Smooth muscle cell (in vitro differentiated cells): ENCODE data around the gene SLC4A4. TPM values are rescaled to one million over a fixed set of nuclear protein-coding genes. Genes with fewer than 3 reads are reported as not detected.

Experiments
- DNase-seq: peaks from one replicate; lab custom pipeline; 2025; ENCODE audit not compliant: unreplicated experiment; lab: John Stamatoyannopoulos, UW
- H2AFZ ChIP-seq: fragments of 200-600 bp; sonication (generic); 2 replicates; pipeline ENCODE4 v1.6.0; 2016; ENCODE audit warnings: antibody characterized with exemption, low read depth, mild to moderate bottlenecking
- H3F3A ChIP-seq: fragments of 200-600 bp; sonication (generic); 2 replicates; pipeline ENCODE4 v1.6.0; 2017; ENCODE audit warnings: antibody characterized with exemption, low read depth
- H3K27ac ChIP-seq: fragments of 200-600 bp; sonication (generic); 2 replicates; pipeline ENCODE4 v1.5.1; 2016; ENCODE audit warnings: low read depth, mild to moderate bottlenecking
- H3K27me3 ChIP-seq: fragments of 200-600 bp; sonication (generic); 2 replicates; pipeline ENCODE4 v1.6.1; 2016; ENCODE audit warnings: low read depth, mild to moderate bottlenecking
- H3K36me3 ChIP-seq: fragments of 200-600 bp; sonication (generic); 2 replicates; pipeline ENCODE4 v1.5.1; 2016; ENCODE audit warnings: low read depth
- H3K4me1 ChIP-seq: fragments of 200-600 bp; sonication (generic); 2 replicates; pipeline ENCODE4 v1.5.1; 2016; ENCODE audit warnings: low read depth
- H3K4me2 ChIP-seq: fragments of 200-600 bp; sonication (generic); 2 replicates; pipeline ENCODE4 v1.6.0; 2016; ENCODE audit warnings: mild to moderate bottlenecking
- H3K4me3 ChIP-seq: fragments of 200-600 bp; sonication (generic); 2 replicates; pipeline ENCODE4 v1.5.1; 2016; ENCODE audit warnings: mild to moderate bottlenecking
- H3K79me2 ChIP-seq: fragments of 200-600 bp; sonication (generic); 2 replicates; pipeline ENCODE4 v1.6.0; 2016; ENCODE audit warnings: low read depth, mild to moderate bottlenecking
- H3K9ac ChIP-seq: fragments of 200-600 bp; sonication (generic); 2 replicates; pipeline ENCODE4 v1.6.0; 2016; ENCODE audit warnings: low read depth
- H3K9me3 ChIP-seq: fragments of 200-600 bp; sonication (generic); replicated peaks from 2 replicates; pipeline ENCODE4 v1.5.1; 2016; ENCODE audit warnings: low read depth
- H4K20me1 ChIP-seq: fragments of 200-600 bp; sonication (generic); 2 replicates; pipeline ENCODE4 v1.6.0; 2016; ENCODE audit warnings: low read depth
- WGBS: methylation state at CpG from one replicate; pipeline ENCODE4 v1.1.7; 2016; ENCODE audit warnings: low lambda C conversion rate; 5-methylcytosine and 5-hydroxymethylcytosine counted together
- polyA plus RNA-seq: library from polyadenylated mRNA; unstranded; fragments of >200 nt; fragmentation: Nextera tagmentation; extraction: Ambion mirVana; gene quantifications from 2 replicates; pipeline ENCODE4 v1.2.1, GENCODE V29; 2016
- total RNA-seq: library from RNA; depleted of rRNA; stranded (reverse); fragments of >200 nt; gene quantifications from 2 replicates; pipeline ENCODE4 v1.2.3, GENCODE V29; 2014
- TF ChIP-seq, protein P1 (sequence below): fragments of 200-600 bp; sonication (generic); IDR thresholded peaks from 2 replicates; pipeline ENCODE4 v1.5.1; 2017; ENCODE audit warnings: borderline replicate concordance, mild to moderate bottlenecking, antibody characterized with exemption; ENCODE audit not compliant: insufficient read depth, poor library complexity, severe bottlenecking

The SLC4A4 gene
- total and polyA plus RNA-seq, 2 experiments from 2014 or later: 1.2 to 4.1 TPM

DNA sequence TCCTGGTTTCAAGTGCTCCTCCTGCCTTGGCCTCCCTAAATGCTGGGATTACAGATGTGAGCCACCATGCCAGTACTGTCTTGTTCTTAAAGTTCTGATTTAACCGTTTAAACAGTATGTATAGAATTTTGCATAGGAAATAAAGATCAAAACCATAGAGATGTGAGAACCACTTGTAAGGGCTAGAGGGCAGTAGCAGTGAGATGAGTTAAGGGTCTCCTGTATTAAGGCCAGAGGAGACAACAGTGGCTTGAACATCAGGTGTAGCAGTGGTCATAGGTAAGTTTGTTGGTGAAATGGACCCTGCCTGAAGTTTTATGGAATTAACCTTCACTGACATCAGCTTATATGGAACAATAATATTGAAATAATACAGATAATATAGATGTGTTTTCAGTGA is 155.7 kb downstream of the SLC4A4 start:
- no peaks in the 10 kb centered on the region for H3K79me2 ChIP-seq
- no peak overlapping the region for H3K9ac ChIP-seq
- H3K9me3 ChIP-seq: no peaks in the 10 kb centered on the region
- TF ChIP-seq, protein P1, sequence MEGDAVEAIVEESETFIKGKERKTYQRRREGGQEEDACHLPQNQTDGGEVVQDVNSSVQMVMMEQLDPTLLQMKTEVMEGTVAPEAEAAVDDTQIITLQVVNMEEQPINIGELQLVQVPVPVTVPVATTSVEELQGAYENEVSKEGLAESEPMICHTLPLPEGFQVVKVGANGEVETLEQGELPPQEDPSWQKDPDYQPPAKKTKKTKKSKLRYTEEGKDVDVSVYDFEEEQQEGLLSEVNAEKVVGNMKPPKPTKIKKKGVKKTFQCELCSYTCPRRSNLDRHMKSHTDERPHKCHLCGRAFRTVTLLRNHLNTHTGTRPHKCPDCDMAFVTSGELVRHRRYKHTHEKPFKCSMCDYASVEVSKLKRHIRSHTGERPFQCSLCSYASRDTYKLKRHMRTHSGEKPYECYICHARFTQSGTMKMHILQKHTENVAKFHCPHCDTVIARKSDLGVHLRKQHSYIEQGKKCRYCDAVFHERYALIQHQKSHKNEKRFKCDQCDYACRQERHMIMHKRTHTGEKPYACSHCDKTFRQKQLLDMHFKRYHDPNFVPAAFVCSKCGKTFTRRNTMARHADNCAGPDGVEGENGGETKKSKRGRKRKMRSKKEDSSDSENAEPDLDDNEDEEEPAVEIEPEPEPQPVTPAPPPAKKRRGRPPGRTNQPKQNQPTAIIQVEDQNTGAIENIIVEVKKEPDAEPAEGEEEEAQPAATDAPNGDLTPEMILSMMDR: no peak
- H3K4me2 ChIP-seq: no peak overlapping the region
- H3K4me1 ChIP-seq: no peaks in the 10 kb centered on the region
- no peak for DNase-seq
- WGBS: 96% methylated on average over 1 of the region's 1 CpG
- H4K20me1 ChIP-seq: no peaks in the 10 kb centered on the region
- H2AFZ ChIP-seq: no peak overlapping the region
- H3K36me3 ChIP-seq: no peaks in the 10 kb centered on the region
- H3K4me3 ChIP-seq: no peak overlapping the region
- H3F3A ChIP-seq: no peaks in the 10 kb centered on the region
- H3K27ac ChIP-seq: no peak overlapping the region
- no peaks in the 10 kb centered on the region for H3K27me3 ChIP-seq

DNA sequence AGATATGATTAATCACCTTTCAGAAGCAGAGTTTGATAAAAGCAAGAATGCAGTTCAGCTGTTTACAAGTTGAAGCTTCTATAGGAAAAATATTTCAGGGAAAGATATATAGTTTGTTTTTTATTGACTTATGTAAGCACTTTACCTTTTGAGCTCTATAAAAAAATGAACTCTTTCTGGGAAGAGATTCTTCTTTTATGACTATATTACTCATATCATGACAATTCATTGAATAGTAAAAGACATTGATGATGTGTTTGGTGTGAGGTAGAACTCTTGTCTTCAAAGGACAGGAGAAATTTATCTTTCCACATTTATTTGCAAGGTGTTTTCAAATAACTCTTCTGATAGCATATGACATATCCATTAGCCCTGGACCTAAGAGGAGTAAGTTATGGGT is 156.6 kb downstream of the SLC4A4 start:
- Histone ChIP-seq H3K4me1 (no peaks in the 10 kb centered on the region), H3K9me3 (no peaks in the 10 kb centered on the region), H3K36me3 (no peaks in the 10 kb centered on the region), H4K20me1 (no peaks in the 10 kb centered on the region), H3F3A (no peaks in the 10 kb centered on the region), H3K27ac (no peak overlapping the region), H3K4me2 (no peak overlapping the region), H3K4me3 (no peak overlapping the region), H2AFZ (no peak overlapping the region), H3K79me2 (no peaks in the 10 kb centered on the region), H3K9ac (no peak overlapping the region), H3K27me3 (no peaks in the 10 kb centered on the region)
- no peak for DNase-seq
- TF ChIP-seq, protein P1: no peak

DNA sequence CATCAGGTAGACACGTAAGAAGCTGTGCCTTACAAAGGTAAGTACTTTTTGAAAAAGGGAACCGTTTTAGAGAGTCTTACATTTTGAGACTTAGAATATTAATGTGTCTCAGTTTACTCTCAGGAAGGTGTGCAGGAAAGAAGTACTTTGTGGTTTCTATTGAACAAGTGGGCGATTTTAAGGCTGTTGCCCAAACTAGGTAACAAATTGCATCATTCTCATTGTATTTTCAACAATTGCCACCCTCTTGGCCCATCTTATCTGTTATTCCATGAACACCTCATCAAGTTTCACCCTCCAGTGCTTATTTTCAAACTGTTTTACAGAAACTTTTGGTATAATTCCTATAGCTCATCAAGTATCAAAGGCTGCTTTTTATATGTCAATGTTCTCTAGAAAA is 158.3 kb downstream of the SLC4A4 start:
- H4K20me1 ChIP-seq: no peaks in the 10 kb centered on the region
- H3K9me3 ChIP-seq: no peaks in the 10 kb centered on the region
- TF ChIP-seq, protein P1: no peak
- no peaks in the 10 kb centered on the region for H3K4me1 ChIP-seq
- no peak overlapping the region for H2AFZ ChIP-seq
- H3K9ac ChIP-seq: no peak overlapping the region
- H3F3A ChIP-seq: no peaks in the 10 kb centered on the region
- H3K4me2 ChIP-seq: no peak overlapping the region
- H3K27ac ChIP-seq: no peak overlapping the region
- no peaks in the 10 kb centered on the region for H3K36me3 ChIP-seq
- no peak for DNase-seq
- 91% methylated on average over 3 of the region's 3 CpGs for WGBS
- no peak overlapping the region for H3K4me3 ChIP-seq
- H3K27me3 ChIP-seq: no peaks in the 10 kb centered on the region
- no peaks in the 10 kb centered on the region for H3K79me2 ChIP-seq

DNA sequence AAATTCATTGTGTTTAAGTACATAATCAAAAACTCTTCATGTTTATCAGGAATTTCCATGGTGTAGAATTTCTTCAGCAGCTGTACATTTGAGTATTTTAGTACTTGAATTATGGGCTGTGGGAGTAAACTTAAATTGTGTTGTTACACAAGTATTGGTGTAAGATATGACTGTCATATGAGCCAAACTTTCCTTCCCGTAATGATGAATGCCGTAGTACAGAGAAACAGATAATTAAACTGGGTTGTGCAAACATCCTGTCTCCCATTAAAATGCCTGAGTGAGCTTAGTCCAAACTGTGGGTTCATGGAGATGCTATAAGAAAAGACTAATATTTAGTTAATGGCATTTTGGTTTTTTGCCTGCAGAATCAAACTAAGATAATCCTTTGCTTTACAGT is 159.2 kb downstream of the SLC4A4 start:
- peak overlapping the region; percentile 10 for H3K27ac ChIP-seq
- DNase-seq: no peak
- H3K4me3 ChIP-seq: no peak overlapping the region
- TF ChIP-seq, protein P1: no peak
- no peaks in the 10 kb centered on the region for H3K9me3 ChIP-seq
- 19% methylated on average over 2 of the region's 2 CpGs for WGBS
- no peaks in the 10 kb centered on the region for H3K79me2 ChIP-seq
- peak overlapping the region; percentile 14 for H3K4me2 ChIP-seq
- no peaks in the 10 kb centered on the region for H3F3A ChIP-seq
- no peak overlapping the region for H3K9ac ChIP-seq
- no peaks in the 10 kb centered on the region for H3K27me3 ChIP-seq
- no peaks in the 10 kb centered on the region for H3K36me3 ChIP-seq
- H4K20me1 ChIP-seq: no peaks in the 10 kb centered on the region
- no peak overlapping the region for H2AFZ ChIP-seq
- no peaks in the 10 kb centered on the region for H3K4me1 ChIP-seq
